ENCODE results near the gene DNM3. TPM values are rescaled to one million over a fixed set of nuclear protein-coding genes. Genes with fewer than 3 reads are reported as not detected.

Gene DNM3
- total RNA-seq, 1 experiment from 2014 or later = 2.7 TPM

- Histone ChIP-seq H4K20me1 (ENCODE audit: control insufficient read depth, insufficient read depth, insufficient read length) (no peaks in the 10 kb centered on the region), H3K4ac (ENCODE audit: low read depth, low read length) (no peak overlapping the region), H3K14ac (ENCODE audit: insufficient read depth, low read length) (no peak overlapping the region), H3K23me2 (ENCODE audit: insufficient read length, low read depth, low read length, poor library complexity, severe bottlenecking) (no peaks in the 10 kb centered on the region), H2BK5ac (ENCODE audit: insufficient read length, low read length) (no peak overlapping the region), H3K4me2 (ENCODE audit: insufficient read depth, insufficient read length, low read length) (no peak overlapping the region), H3K9ac (ENCODE audit: extremely low read depth, insufficient read length, low read length) (no peak overlapping the region), H3K23ac (ENCODE audit: insufficient read length, low read depth, low read length) (no peak overlapping the region), H4K8ac (replicated peaks; ENCODE audit: insufficient read length, low read depth, low read length) (no peak overlapping the region), H3K79me2 (ENCODE audit: insufficient read depth, low read length) (no peaks in the 10 kb centered on the region), H2BK120ac (ENCODE audit: low read depth, low read length, poor library complexity, severe bottlenecking) (no peak overlapping the region), H3K27ac (ENCODE audit: insufficient read length, low read depth, low read length) (no peak overlapping the region), H2BK15ac (ENCODE audit: low read depth, low read length) (no peak overlapping the region), H2AK5ac (ENCODE audit: insufficient read length, low read length) (no peak overlapping the region), H2BK20ac (ENCODE audit: low read depth, low read length, poor library complexity, severe bottlenecking) (no peak overlapping the region), H3K18ac (ENCODE audit: insufficient read length, low read depth, low read length) (no peak overlapping the region), H3K9me3 (ENCODE audit: control insufficient read depth, low read depth, low read length) (no peaks in the 10 kb centered on the region), H3K79me1 (ENCODE audit: insufficient read depth, low read depth, low read length, poor library complexity, severe bottlenecking) (no peaks in the 10 kb centered on the region), H4K91ac (ENCODE audit: insufficient read length, low read depth, low read length) (no peak overlapping the region), H4K5ac (ENCODE audit: insufficient read length, low read depth, low read length) (no peak overlapping the region), H3T11ph (ENCODE audit: low read length) (no peak overlapping the region), H3K27me3 (ENCODE audit: insufficient read depth, low read length) (no peaks in the 10 kb centered on the region), H2AFZ (ENCODE audit: low read length) (no peak overlapping the region), H3K4me1 (ENCODE audit: insufficient read depth, low read length) (no peaks in the 10 kb centered on the region), H2BK12ac (ENCODE audit: insufficient read length, low read depth, low read length) (no peak overlapping the region), H3K56ac (ENCODE audit: insufficient read length, low read depth, low read length) (no peak overlapping the region)
- Mint-ChIP-seq H3K4me1 (no peaks in the 10 kb centered on the region), H3K4me3 (no peak overlapping the region), H3K36me3 (ENCODE audit: insufficient read depth in 1 of 3, low read depth in 3 of 3) (no peaks in the 10 kb centered on the region), H3K27me3 (ENCODE audit: low read depth) (no peaks in the 10 kb centered on the region), H3K27ac (no peak overlapping the region), H3K9me3 (no peaks in the 10 kb centered on the region)
- no peak for TF ChIP-seq CTCF (conservative IDR thresholded peaks at IDR 0.05)
- DNase-seq = no peak
- WGBS (ENCODE audit: extremely low coverage, insufficient read length, low lambda C conversion rate) = no CpG with 5 or more reads among the region's 2 CpGs
Observed at GRCh38 chr1:172155766-172156165, 314.5 kb downstream of the DNM3 start.
